ENCODE data around the gene NEU1. TPM values are rescaled to one million over a fixed set of nuclear protein-coding genes. Genes with fewer than 3 reads are reported as not detected.

NEU1 gene
- total and polyA plus RNA-seq, 2 donors (not counting 1 experiment from before 2014, with no cell fraction given) = 51.2 to 100 TPM

GRCh38 chr6:31880616-31881015 lies 18.0 kb upstream of the NEU1 start:
- peaks cover 7% of the 10 kb centered on the region for H3K4me1 ChIP-seq (ENCODE audit: control insufficient read depth, extremely low read depth, insufficient read depth, low read length)
- no peak overlapping the region for H3K4me2 ChIP-seq (ENCODE audit: extremely low read depth, insufficient read depth, low read length)
- DNase-seq (ENCODE audit: low read depth in 2 of 2) = no peak
- peaks cover 1% of the 10 kb centered on the region for H4K20me1 ChIP-seq (ENCODE audit: control insufficient read depth, extremely low read depth, insufficient read depth, low read length)
- no peaks in the 10 kb centered on the region for H3K9me3 ChIP-seq (ENCODE audit: control insufficient read depth, insufficient read depth, low read depth, low read length)
- H2AFZ ChIP-seq (ENCODE audit: low read length) = no peak overlapping the region
- no peaks in the 10 kb centered on the region for H3K79me2 ChIP-seq (ENCODE audit: control insufficient read depth, insufficient read depth, low read length)
- peaks cover 28% of the 10 kb centered on the region for H3K36me3 ChIP-seq (ENCODE audit: control insufficient read depth, insufficient read depth, low read length)
- TF ChIP-seq CTCF (conservative IDR thresholded peaks at IDR 0.05 in 1 of 2, IDR thresholded peaks at IDR 0.05 in 1 of 2; ENCODE audit: low read depth in 1 of 2, low read length in 2 of 2) (no peak), EZH2 (IDR thresholded peaks at IDR 0.05; ENCODE audit: low read length, missing control alignments) (no peak)
- no peaks in the 10 kb centered on the region for H3K27me3 ChIP-seq (ENCODE audit: control insufficient read depth, insufficient read depth, low read length)
- no peak overlapping the region for H3K4me3 ChIP-seq (replicated peaks in 1 of 4; ENCODE audit: control extremely low read depth in 1 of 4, insufficient read depth in 1 of 4, low read depth in 3 of 4, low read length in 4 of 4)
- H3K9ac ChIP-seq (ENCODE audit: insufficient read depth, low read length) = no peak overlapping the region
- no peak overlapping the region for H3K27ac ChIP-seq (ENCODE audit: insufficient read depth, low read length)

- Histone ChIP-seq H3K9me3 (ENCODE audit: control insufficient read depth, insufficient read depth, low read depth, low read length) (no peaks in the 10 kb centered on the region), H3K27me3 (ENCODE audit: control insufficient read depth, insufficient read depth, low read length) (no peaks in the 10 kb centered on the region), H3K4me2 (ENCODE audit: extremely low read depth, insufficient read depth, low read length) (no peak overlapping the region), H2AFZ (ENCODE audit: low read length) (no peak overlapping the region), H4K20me1 (ENCODE audit: control insufficient read depth, extremely low read depth, insufficient read depth, low read length) (peaks cover 1% of the 10 kb centered on the region), H3K79me2 (ENCODE audit: control insufficient read depth, insufficient read depth, low read length) (no peaks in the 10 kb centered on the region), H3K36me3 (ENCODE audit: control insufficient read depth, insufficient read depth, low read length) (peaks cover 28% of the 10 kb centered on the region), H3K4me3 (replicated peaks in 1 of 4; ENCODE audit: control extremely low read depth in 1 of 4, insufficient read depth in 1 of 4, low read depth in 3 of 4, low read length in 4 of 4) (no peak overlapping the region), H3K4me1 (ENCODE audit: control insufficient read depth, extremely low read depth, insufficient read depth, low read length) (peaks cover 7% of the 10 kb centered on the region), H3K9ac (ENCODE audit: insufficient read depth, low read length) (no peak overlapping the region), H3K27ac (ENCODE audit: insufficient read depth, low read length) (no peak overlapping the region)
- DNase-seq (ENCODE audit: low read depth in 2 of 2) = no peak
- TF ChIP-seq CTCF (conservative IDR thresholded peaks at IDR 0.05 in 1 of 2, IDR thresholded peaks at IDR 0.05 in 1 of 2; ENCODE audit: low read depth in 1 of 2, low read length in 2 of 2) = no peak
- TF ChIP-seq EZH2 (IDR thresholded peaks at IDR 0.05; ENCODE audit: low read length, missing control alignments) = no peak
These were observed 17.3 kb upstream of the NEU1 start for GRCh38 chr6:31879901-31880300.

- Histone ChIP-seq H3K27ac (ENCODE audit: insufficient read depth, low read length) (no peak overlapping the region), H3K4me2 (ENCODE audit: extremely low read depth, insufficient read depth, low read length) (no peak overlapping the region), H3K27me3 (ENCODE audit: control insufficient read depth, insufficient read depth, low read length) (no peaks in the 10 kb centered on the region), H3K4me3 (replicated peaks in 1 of 4; ENCODE audit: control extremely low read depth in 1 of 4, insufficient read depth in 1 of 4, low read depth in 3 of 4, low read length in 4 of 4) (no peak overlapping the region), H4K20me1 (ENCODE audit: control insufficient read depth, extremely low read depth, insufficient read depth, low read length) (peaks cover 1% of the 10 kb centered on the region), H3K36me3 (ENCODE audit: control insufficient read depth, insufficient read depth, low read length) (peaks cover 25% of the 10 kb centered on the region), H3K9me3 (ENCODE audit: control insufficient read depth, insufficient read depth, low read depth, low read length) (no peaks in the 10 kb centered on the region), H3K4me1 (ENCODE audit: control insufficient read depth, extremely low read depth, insufficient read depth, low read length) (peaks cover 7% of the 10 kb centered on the region), H3K79me2 (ENCODE audit: control insufficient read depth, insufficient read depth, low read length) (no peaks in the 10 kb centered on the region), H3K9ac (ENCODE audit: insufficient read depth, low read length) (no peak overlapping the region), H2AFZ (ENCODE audit: low read length) (no peak overlapping the region)
- no peak for DNase-seq (ENCODE audit: low read depth in 2 of 2)
- no peak for TF ChIP-seq CTCF (conservative IDR thresholded peaks at IDR 0.05 in 1 of 2, IDR thresholded peaks at IDR 0.05 in 1 of 2; ENCODE audit: low read depth in 1 of 2, low read length in 2 of 2)
- TF ChIP-seq EZH2 (IDR thresholded peaks at IDR 0.05; ENCODE audit: low read length, missing control alignments) = no peak
These were observed 16.5 kb upstream of the NEU1 start for GRCh38 chr6:31879143-31879542.
